GM12801 (cell line): ENCODE measurements around the gene CHRNA7.

Experiments used
- TF ChIP-seq, protein P1 (sequence below): IDR thresholded peaks from one replicate; pipeline ENCODE4 v1.5.1; 2011; ENCODE audit warnings: control low read depth; ENCODE audit not compliant: insufficient read length; ENCODE audit errors: extremely low read depth

Gene CHRNA7

DNA sequence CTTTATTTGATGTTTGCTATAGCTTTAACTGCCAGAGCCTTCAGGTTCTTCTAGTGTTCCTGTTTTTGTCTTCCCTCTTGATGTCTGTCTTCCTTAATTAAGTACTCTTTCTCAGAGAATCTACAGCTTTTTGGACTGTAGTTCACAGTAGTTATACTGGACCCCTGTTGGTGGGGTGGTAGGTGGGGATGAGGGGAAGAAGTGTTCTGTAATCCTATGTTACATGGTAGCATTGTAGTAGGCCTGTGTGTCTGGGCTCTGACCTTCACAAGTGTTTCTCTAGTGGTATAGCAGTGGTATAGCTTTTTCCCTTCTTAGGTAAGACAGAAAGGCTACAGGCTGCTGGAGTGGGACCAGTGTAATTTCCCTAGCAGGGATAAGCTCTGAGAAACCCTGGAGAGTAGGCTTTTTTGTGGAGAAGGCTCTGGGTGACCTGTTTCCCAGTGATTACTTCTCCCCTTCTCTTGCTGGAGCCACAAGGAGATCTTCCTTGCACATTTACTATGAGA is 59.6 kb downstream of the CHRNA7 start:
- TF ChIP-seq, protein P1, sequence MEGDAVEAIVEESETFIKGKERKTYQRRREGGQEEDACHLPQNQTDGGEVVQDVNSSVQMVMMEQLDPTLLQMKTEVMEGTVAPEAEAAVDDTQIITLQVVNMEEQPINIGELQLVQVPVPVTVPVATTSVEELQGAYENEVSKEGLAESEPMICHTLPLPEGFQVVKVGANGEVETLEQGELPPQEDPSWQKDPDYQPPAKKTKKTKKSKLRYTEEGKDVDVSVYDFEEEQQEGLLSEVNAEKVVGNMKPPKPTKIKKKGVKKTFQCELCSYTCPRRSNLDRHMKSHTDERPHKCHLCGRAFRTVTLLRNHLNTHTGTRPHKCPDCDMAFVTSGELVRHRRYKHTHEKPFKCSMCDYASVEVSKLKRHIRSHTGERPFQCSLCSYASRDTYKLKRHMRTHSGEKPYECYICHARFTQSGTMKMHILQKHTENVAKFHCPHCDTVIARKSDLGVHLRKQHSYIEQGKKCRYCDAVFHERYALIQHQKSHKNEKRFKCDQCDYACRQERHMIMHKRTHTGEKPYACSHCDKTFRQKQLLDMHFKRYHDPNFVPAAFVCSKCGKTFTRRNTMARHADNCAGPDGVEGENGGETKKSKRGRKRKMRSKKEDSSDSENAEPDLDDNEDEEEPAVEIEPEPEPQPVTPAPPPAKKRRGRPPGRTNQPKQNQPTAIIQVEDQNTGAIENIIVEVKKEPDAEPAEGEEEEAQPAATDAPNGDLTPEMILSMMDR: no peak

DNA sequence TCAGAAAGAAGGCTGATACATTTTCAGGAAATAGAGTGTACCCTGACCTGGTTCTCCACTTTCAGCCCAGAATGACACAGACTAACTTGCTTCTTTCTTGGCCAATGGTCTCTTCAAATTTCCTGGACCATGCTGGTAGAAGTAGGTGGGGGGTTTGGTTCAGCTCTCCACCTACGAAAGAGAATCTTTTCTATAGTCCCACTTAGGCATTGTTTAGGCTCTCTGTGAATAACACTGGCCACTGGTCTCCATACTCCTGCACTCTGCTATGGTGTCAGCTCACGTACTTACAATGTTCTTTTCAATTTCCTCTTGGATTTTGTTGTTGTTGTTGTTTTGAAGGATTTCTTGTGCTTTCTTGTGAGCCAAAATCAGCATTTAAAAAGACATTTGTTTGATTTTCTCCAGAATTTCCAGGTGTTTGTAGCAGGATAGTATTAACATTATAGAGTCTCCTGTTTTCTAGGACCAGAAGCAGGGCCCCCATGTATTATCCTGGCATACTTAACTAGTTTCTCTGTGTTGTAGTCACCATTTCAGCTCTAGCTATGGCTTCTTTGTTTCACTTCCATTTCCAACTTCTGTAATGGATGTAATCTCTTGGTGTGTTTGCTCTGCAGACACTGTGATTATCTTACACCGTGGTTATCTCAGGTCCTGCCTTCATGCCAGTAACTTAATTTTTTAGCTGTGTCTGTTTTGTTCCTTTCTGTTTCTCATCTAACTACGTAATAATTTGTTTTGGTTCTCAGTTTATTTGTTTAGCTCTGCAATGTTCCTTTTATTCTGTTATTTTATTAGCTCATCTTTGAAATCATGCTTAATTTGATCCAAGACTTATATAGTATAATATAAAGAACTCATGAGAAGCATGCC is 61.4 kb downstream of the CHRNA7 start:
- TF ChIP-seq, protein P1: no peak

DNA sequence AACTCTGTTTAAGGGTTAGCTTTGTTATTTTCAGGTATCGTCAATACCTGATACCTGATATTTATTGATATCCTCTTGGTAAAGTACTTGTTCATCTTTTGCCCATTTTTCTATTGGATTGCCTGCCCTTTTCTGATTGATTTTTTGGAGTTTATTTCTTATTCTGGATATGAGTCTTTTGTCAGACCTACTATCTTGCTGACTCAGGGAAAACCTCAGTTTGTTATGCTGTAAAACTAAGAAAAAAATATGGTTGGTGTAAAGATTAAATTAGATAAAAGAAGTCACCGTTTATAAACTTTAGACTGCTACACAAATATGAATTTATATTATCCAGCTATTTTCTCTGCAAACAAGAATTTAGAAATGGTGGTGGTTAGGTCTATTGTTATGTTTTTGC is 65.9 kb downstream of the CHRNA7 start:
- TF ChIP-seq, protein P1: no peak

DNA sequence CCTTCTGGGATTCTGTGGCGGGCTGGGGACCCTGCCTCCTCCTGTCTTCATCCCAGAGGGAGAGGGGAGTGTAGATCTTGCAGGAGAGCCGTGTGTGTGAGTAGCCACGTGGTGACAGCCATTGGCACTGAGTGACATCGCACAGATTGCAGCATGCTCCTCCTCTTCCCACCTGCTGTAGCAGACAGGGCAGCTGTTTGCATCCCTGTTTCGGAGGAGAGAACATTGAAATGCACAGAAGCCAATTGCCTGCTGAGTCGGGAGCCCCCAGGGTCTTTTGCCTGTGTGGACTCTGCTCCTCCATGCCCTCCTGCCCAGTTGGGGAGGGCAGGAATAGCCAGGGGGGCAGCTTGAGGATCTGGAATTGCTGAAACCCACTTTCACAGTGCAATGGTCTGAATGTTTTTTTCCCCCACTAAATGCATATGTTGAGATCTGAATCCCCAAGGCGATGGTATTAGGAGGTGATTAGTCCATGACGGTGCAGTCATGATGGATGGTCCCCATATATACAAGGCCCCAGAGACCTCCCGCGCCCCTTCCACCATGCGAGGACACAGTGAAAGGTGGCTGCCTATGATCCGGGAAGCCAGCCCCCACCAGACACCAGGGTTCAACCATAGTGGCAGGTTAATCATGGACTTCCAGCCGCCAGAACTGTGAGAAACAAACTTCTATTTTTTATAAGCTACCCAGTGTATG is 66.8 kb downstream of the CHRNA7 start:
- TF ChIP-seq, protein P1: no peak

DNA sequence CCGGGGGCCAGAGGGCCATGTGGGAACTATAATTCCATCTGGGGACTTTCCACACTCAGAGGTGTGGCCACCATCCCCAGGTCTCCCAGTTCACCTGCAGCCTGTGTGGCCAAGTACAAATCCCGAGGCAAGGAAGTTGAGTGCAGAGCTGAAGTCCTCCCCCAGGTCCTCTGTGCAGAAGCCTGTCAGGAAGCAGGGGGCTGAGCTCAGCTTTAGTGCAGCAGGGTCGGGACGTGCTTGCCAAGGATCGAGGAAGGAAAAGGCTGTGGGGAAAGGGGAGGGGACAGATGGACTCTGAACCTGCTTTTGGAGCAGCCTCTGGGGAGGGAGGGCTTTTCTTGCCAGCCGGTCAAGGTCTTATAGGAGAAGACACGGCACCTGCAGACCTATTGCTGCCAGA is 67.7 kb downstream of the CHRNA7 start:
- TF ChIP-seq, protein P1: no peak

DNA sequence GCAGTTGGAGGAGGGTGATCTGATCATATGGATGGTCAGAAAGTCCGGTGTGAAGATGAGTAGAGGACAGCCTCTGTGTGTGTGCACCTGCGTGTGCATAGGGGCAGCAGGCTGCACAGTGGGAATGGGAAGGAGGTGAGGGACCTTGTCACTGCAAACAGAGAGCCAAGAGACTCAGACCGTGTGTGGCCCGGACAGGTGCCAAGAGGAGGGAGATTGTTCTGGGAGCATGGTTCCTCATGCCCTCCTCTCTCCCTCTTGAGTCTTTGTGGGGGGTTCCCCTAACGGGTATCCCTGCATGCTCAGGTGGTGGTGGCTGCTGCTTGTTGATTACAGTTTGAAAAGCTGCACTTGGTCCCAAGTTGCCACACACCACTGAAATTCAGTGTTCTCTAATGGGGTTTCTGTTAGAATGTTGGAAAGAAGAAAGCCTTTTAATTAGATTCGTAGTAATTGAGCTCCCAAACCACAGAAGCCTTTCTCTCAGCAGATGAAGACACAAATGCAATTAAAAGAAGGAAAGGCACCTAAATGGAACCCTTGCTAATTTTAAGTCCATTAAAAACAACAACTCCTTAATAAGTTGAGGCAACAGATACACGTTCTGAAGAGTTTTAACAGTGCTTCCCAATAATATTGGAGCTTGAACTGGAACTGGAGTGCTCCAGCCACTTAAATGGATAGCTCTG is 68.9 kb downstream of the CHRNA7 start:
- TF ChIP-seq, protein P1: no peak

DNA sequence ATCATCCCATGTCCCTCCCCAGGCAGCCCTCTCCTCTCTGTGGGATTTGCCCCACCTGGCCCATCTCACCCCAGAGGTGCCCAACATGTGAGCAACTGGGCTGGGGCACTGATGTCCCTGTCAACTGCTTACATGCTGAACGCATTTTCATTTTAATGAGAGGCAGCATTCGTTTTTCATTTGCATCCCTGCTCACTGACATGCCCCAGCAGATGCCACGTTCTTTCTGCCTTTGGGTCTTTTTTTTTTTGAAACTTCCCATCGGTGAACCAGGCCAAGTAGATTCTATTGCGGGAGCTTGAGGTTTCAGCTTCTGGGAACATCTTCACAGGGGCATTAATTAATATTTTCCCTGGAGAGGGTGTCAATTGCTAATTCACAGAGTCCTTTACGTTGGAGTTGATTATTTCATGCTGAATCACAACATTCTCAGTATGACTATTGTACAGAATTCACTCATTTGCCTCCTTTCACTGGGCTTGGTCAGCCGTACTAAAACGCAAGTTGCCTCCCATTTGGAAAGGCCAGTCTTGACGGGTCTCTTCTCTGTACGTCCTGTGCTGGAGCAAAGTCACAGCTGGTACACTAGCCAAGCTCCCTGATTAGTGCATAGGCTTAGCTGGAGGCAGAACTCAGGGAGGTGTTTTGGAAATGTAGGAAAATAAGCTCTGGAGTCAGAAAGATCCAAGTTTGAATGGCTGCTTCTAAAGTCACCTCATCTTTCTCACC is 69.8 kb downstream of the CHRNA7 start:
- TF ChIP-seq, protein P1: no peak
